WTC11 (cell line): ENCODE data around the gene CD226. TPM values are rescaled to one million over a fixed set of nuclear protein-coding genes. Genes with fewer than 3 reads are reported as not detected.
A peak's percentile ranks its signal among the peaks of the same experiment; 100 is the strongest.

ENCODE experiments used
- ATAC-seq: fragments of 200-7000 bp; cut with Tn5 transposase; 2 replicates; pipeline ENCODE4 v1.10.0; 2021; ENCODE audit warnings: mild to moderate bottlenecking, moderate library complexity
- CTCF ChIA-PET: fragments of 300-600 bp; sonication (Branson Sonifier 250); formaldehyde crosslinking; loops from one replicate; lab custom pipeline; 2021; ENCODE audit warnings: antibody characterized with exemption; lab: Charles Lee
- POLR2A ChIA-PET: fragments of 350-600 bp; sonication (Branson Sonifier 250); formaldehyde crosslinking; loops from one replicate; lab custom pipeline; 2021; ENCODE audit warnings: antibody characterized with exemption; lab: Charles Lee
- DNase-seq: peaks from one replicate; pipeline ENCODE4 v3.0.0; 2021; ENCODE audit warnings: low spot score
- H3K27ac Mint-ChIP-seq: 2 replicates; pipeline ENCODE4 v1.8.0; 2021; ENCODE audit warnings: mixed read lengths
- H3K27me3 Mint-ChIP-seq: 2 replicates; pipeline ENCODE4 v1.8.0; 2021; ENCODE audit warnings: low read depth, mild to moderate bottlenecking, moderate library complexity, mixed read lengths
- H3K36me3 Mint-ChIP-seq: 2 replicates; pipeline ENCODE4 v1.8.0; 2021; ENCODE audit warnings: mixed read lengths
- H3K4me1 Mint-ChIP-seq: 2 replicates; pipeline ENCODE4 v1.8.0; 2022; ENCODE audit warnings: mixed read lengths
- H3K4me3 Mint-ChIP-seq: 2 replicates; pipeline ENCODE4 v1.8.0; 2021; ENCODE audit warnings: mild to moderate bottlenecking, moderate library complexity, mixed read lengths
- H3K9me3 Mint-ChIP-seq: 2 replicates; pipeline ENCODE4 v1.8.0; 2021; ENCODE audit warnings: mixed read lengths
- ARID4B ChIP-seq: sonication (generic); formaldehyde crosslinking; IDR thresholded peaks from 2 replicates; pipeline ENCODE4 v1.8.0; 2023; ENCODE audit warnings: missing genetic modification reagents, mild to moderate bottlenecking, borderline replicate concordance
- ATF6 ChIP-seq: sonication (generic); formaldehyde crosslinking; IDR thresholded peaks from 2 replicates; pipeline ENCODE4 v1.8.1; 2023; ENCODE audit warnings: mild to moderate bottlenecking, missing genetic modification reagents
- CBFB ChIP-seq: sonication (generic); formaldehyde crosslinking; IDR thresholded peaks from 2 replicates; pipeline ENCODE4 v1.8.1; 2022; ENCODE audit warnings: mild to moderate bottlenecking, low read depth, missing genetic modification reagents
- CDX4 ChIP-seq: fragments of 250-450 bp; sonication (Bioruptor Pico); IDR thresholded peaks from 2 replicates; pipeline ENCODE4 v1.9.0; 2021; ENCODE audit warnings: moderate library complexity, mild to moderate bottlenecking, inconsistent platforms, borderline replicate concordance
- CTCF ChIP-seq: fragments of 200-600 bp; IDR thresholded peaks from 2 replicates; pipeline ENCODE4 v1.8.0; 2022; ENCODE audit warnings: antibody characterized with exemption
- ELF4 ChIP-seq: sonication (generic); formaldehyde crosslinking; IDR thresholded peaks from 2 replicates; pipeline ENCODE4 v1.8.1; 2022; ENCODE audit warnings: low read depth, mild to moderate bottlenecking, moderate library complexity, missing genetic modification reagents
- FOXP1 ChIP-seq: sonication (generic); formaldehyde crosslinking; IDR thresholded peaks from 2 replicates; pipeline ENCODE4 v1.8.0; 2022; ENCODE audit warnings: missing genetic modification reagents, mild to moderate bottlenecking, moderate library complexity, borderline replicate concordance
- GTF2I ChIP-seq: fragments of 250-450 bp; sonication (Bioruptor Pico); conservative IDR thresholded peaks from 2 replicates; pipeline ENCODE4 v1.4.0; 2021; ENCODE audit warnings: mild to moderate bottlenecking
- JAZF1 ChIP-seq: fragments of 250-450 bp; sonication (Bioruptor Pico); IDR thresholded peaks from 2 replicates; pipeline ENCODE4 v1.9.0; 2021; ENCODE audit warnings: moderate library complexity, mild to moderate bottlenecking, inconsistent platforms
- JUN ChIP-seq: sonication (generic); formaldehyde crosslinking; IDR thresholded peaks from 2 replicates; pipeline ENCODE4 v1.8.0; 2023; ENCODE audit warnings: mild to moderate bottlenecking, missing genetic modification reagents
- MAX ChIP-seq: sonication (generic); formaldehyde crosslinking; IDR thresholded peaks from 2 replicates; pipeline ENCODE4 v1.8.0; 2022; ENCODE audit warnings: mild to moderate bottlenecking, missing genetic modification reagents
- MLX ChIP-seq: sonication (generic); formaldehyde crosslinking; IDR thresholded peaks from 2 replicates; pipeline ENCODE4 v1.8.1; 2023; ENCODE audit warnings: mild to moderate bottlenecking, missing genetic modification reagents, moderate library complexity
- MXD4 ChIP-seq: fragments of 250-450 bp; sonication (Bioruptor Pico); IDR thresholded peaks from 2 replicates; pipeline ENCODE4 v1.8.0; 2021; ENCODE audit warnings: mild to moderate bottlenecking, moderate library complexity, borderline replicate concordance
- MYBL2 ChIP-seq: sonication (generic); formaldehyde crosslinking; IDR thresholded peaks from 2 replicates; pipeline ENCODE4 v1.8.1; 2023; ENCODE audit warnings: mild to moderate bottlenecking, moderate library complexity, missing genetic modification reagents
- RORB ChIP-seq: fragments of 250-450 bp; sonication (Bioruptor Pico); IDR thresholded peaks from 2 replicates; pipeline ENCODE4 v1.9.0; 2021; ENCODE audit warnings: mild to moderate bottlenecking
- SP1 ChIP-seq: sonication (generic); formaldehyde crosslinking; conservative IDR thresholded peaks from 2 replicates; pipeline ENCODE4 v1.8.1; 2022; ENCODE audit warnings: missing genetic modification reagents
- TEAD4 ChIP-seq: sonication (generic); formaldehyde crosslinking; IDR thresholded peaks from 2 replicates; pipeline ENCODE4 v1.8.0; 2022; ENCODE audit warnings: mild to moderate bottlenecking, missing genetic modification reagents
- ZMAT4 ChIP-seq: fragments of 250-450 bp; sonication (Bioruptor Pico); IDR thresholded peaks from 2 replicates; pipeline ENCODE4 v1.9.0; 2021; ENCODE audit warnings: mild to moderate bottlenecking
- ZNF232 ChIP-seq: sonication (generic); formaldehyde crosslinking; IDR thresholded peaks from 2 replicates; pipeline ENCODE4 v1.8.0; 2022; ENCODE audit warnings: mild to moderate bottlenecking, missing genetic modification reagents
- ZNF263 ChIP-seq: sonication (generic); formaldehyde crosslinking; IDR thresholded peaks from 2 replicates; pipeline ENCODE4 v1.8.1; 2022; ENCODE audit warnings: low read depth, mild to moderate bottlenecking, moderate library complexity, missing genetic modification reagents
- ZNF423 ChIP-seq: fragments of 250-450 bp; sonication (Bioruptor Pico); IDR thresholded peaks from 2 replicates; pipeline ENCODE4 v2.1.2; 2022; ENCODE audit warnings: mild to moderate bottlenecking, moderate library complexity
- total RNA-seq: library from RNA; stranded (reverse); gene quantifications from 3 replicates; pipeline ENCODE4 v1.2.3, GENCODE V29; 2021

CD226 gene
- total RNA-seq, 1 experiment from 2014 or later = 0.24 TPM

GRCh38 chr18:69854455-69854854 is 93.2 kb downstream of the CD226 start (continued):
- no peak for TF ChIP-seq ARID4B (CRISPR knock-in tag)
- TF ChIP-seq ZMAT4 (CRISPR knock-in tag) = no peak
- TF ChIP-seq ZNF423 (CRISPR knock-in tag) = no peak
- no peak for TF ChIP-seq ZNF232 (CRISPR knock-in tag)
- no peak for TF ChIP-seq SP1 (CRISPR knock-in tag)
- no peak for TF ChIP-seq CBFB (CRISPR knock-in tag)
- TF ChIP-seq JUN (CRISPR knock-in tag) = no peak
- TF ChIP-seq GTF2I = no peak

GRCh38 chr18:69853051-69853450 is 94.6 kb downstream of the CD226 start:
- H3K4me3 Mint-ChIP-seq = no peak overlapping the region
- no peak overlapping the region for H3K27ac Mint-ChIP-seq
- no peaks in the 10 kb centered on the region for H3K27me3 Mint-ChIP-seq
- no peak for ATAC-seq
- DNase-seq = no peak
- CTCF ChIA-PET = no interaction called here
- H3K9me3 Mint-ChIP-seq = no peaks in the 10 kb centered on the region
- H3K4me1 Mint-ChIP-seq = no peaks in the 10 kb centered on the region; the same call in 1 of the 2 replicates
- POLR2A ChIA-PET = no interaction called here
- no peak for TF ChIP-seq CTCF
- no peak for TF ChIP-seq MAX
- no peak for TF ChIP-seq ELF4
- no peak for TF ChIP-seq RORB
- no peaks in the 10 kb centered on the region for H3K36me3 Mint-ChIP-seq

GRCh38 chr18:69845593-69846506 is 101.8 kb downstream of the CD226 start:
- Mint-ChIP-seq H3K4me1 (peaks cover 8% of the 10 kb centered on the region), H3K27me3 (no peaks in the 10 kb centered on the region), H3K9me3 (no peaks in the 10 kb centered on the region), H3K36me3 (no peaks in the 10 kb centered on the region), H3K27ac (no peak overlapping the region), H3K4me3 (no peak overlapping the region)
- DNase-seq (no peak), ATAC-seq (peak; percentile 78)
- ChIA-PET CTCF (interaction anchor here (1.2 kb wide), 2 partner anchors 9 to 114 kb away, joined by 4 to 5 read pairs; no protein-coding TSS in a partner anchor), POLR2A (no interaction called here)
- no peak for TF ChIP-seq ATF6 (CRISPR knock-in tag)
- no peak for TF ChIP-seq MYBL2
- TF ChIP-seq MXD4 = no peak
- TF ChIP-seq CBFB (CRISPR knock-in tag) = no peak
- TF ChIP-seq JUN (CRISPR knock-in tag) = no peak
- no peak for TF ChIP-seq JAZF1
- TF ChIP-seq MLX = no peak
- TF ChIP-seq CDX4 (CRISPR knock-in tag) = no peak
- no peak for TF ChIP-seq TEAD4 (CRISPR knock-in tag)
- TF ChIP-seq FOXP1 (CRISPR knock-in tag) = no peak
- no peak for TF ChIP-seq ZNF263 (CRISPR knock-in tag)
- TF ChIP-seq RORB = no peak
